Measurements from ENCODE around the gene ARHGAP27. TPM values are rescaled to one million over a fixed set of nuclear protein-coding genes. Genes with fewer than 3 reads are reported as not detected.

The ARHGAP27 gene
- total and polyA plus RNA-seq, 2 of the 13 experiments (the other 11 are each of a cell fraction or from before 2014, with no cell fraction given): 15.5 to 18.9 TPM

DNA sequence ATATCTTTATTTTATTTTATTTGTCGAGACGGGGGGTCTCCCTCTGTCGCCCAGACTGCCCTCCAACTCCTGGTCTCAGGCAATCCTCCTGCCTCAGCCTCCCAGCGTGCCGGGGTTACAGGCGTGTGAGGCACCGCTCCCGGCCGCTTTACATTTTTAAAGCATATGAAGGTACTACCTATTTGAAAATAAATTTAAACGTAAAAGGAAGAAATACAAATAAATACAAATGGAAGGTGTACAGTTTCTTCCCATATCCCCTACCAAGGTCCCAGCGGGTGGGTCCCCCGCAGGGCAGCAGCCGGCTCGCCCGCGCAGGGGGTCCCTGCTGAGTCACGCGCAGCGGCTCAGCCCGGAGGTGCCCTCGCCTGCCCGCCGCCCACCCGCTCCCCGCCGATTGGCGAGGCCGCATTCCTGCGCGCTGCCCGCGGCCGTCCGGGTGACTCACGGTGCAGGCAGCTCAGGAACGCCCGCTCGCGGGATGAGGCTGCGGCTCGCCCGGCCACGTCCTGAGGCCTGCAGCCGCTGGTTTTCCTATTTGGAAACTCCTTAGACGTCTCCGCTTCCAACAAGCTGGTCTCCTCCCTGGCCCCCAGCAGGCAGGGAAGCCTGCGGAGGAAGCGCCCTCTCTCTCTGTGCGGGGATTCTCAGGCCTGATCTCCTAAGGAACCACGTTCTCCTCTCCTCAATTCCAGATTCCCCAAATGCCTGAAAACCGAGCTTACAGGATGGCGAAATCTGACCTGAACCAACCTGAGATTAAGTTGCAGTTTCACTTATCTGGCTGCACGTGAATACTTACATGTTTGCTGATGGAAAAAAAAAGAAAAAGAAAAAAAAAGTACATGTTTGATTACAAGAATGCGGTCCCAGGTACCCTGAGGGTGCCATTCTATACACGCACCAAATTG is 61.0 kb downstream of the ARHGAP27 start (continued):
- TF ChIP-seq, protein P1, sequence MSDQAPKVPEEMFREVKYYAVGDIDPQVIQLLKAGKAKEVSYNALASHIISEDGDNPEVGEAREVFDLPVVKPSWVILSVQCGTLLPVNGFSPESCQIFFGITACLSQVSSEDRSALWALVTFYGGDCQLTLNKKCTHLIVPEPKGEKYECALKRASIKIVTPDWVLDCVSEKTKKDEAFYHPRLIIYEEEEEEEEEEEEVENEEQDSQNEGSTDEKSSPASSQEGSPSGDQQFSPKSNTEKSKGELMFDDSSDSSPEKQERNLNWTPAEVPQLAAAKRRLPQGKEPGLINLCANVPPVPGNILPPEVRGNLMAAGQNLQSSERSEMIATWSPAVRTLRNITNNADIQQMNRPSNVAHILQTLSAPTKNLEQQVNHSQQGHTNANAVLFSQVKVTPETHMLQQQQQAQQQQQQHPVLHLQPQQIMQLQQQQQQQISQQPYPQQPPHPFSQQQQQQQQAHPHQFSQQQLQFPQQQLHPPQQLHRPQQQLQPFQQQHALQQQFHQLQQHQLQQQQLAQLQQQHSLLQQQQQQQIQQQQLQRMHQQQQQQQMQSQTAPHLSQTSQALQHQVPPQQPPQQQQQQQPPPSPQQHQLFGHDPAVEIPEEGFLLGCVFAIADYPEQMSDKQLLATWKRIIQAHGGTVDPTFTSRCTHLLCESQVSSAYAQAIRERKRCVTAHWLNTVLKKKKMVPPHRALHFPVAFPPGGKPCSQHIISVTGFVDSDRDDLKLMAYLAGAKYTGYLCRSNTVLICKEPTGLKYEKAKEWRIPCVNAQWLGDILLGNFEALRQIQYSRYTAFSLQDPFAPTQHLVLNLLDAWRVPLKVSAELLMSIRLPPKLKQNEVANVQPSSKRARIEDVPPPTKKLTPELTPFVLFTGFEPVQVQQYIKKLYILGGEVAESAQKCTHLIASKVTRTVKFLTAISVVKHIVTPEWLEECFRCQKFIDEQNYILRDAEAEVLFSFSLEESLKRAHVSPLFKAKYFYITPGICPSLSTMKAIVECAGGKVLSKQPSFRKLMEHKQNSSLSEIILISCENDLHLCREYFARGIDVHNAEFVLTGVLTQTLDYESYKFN (CRISPR knock-in tag; conservative IDR thresholded peaks at IDR 0.05): peak; percentile 73
- TF ChIP-seq, protein P2, sequence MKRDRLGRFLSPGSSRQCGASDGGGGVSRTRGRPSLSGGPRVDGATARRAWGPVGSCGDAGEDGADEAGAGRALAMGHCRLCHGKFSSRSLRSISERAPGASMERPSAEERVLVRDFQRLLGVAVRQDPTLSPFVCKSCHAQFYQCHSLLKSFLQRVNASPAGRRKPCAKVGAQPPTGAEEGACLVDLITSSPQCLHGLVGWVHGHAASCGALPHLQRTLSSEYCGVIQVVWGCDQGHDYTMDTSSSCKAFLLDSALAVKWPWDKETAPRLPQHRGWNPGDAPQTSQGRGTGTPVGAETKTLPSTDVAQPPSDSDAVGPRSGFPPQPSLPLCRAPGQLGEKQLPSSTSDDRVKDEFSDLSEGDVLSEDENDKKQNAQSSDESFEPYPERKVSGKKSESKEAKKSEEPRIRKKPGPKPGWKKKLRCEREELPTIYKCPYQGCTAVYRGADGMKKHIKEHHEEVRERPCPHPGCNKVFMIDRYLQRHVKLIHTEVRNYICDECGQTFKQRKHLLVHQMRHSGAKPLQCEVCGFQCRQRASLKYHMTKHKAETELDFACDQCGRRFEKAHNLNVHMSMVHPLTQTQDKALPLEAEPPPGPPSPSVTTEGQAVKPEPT (CRISPR knock-in tag; IDR thresholded peaks at IDR 0.05; ENCODE audit: low read depth): no peak
- no peak for TF ChIP-seq SOX13 (IDR thresholded peaks at IDR 0.05)
- TF ChIP-seq SOX13 (CRISPR knock-in tag; conservative IDR thresholded peaks at IDR 0.05 in 1 of 2, IDR thresholded peaks at IDR 0.05 in 1 of 2): peak in 1 of 2 experiments; percentile 58; a peak in 1 of 4 replicates
- TF ChIP-seq, protein P3, sequence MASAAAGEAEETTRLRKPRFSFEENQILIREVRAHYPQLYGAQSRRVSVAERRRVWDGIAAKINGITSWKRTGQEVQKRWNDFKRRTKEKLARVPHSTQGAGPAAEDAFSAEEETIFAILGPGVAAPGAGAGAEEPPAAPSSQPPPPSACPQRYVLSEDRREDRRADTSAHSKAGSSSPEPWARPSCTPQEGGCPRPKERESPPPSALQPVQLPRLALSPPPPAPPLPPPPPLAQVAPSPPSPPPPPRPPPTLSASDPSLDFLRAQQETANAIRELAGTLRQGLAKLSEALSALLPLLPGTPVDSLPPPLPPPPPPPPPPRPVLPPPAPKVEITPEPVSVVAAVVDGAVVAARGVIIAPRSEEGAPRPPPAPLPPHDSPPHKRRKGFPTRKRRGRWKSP (CRISPR knock-in tag; IDR thresholded peaks at IDR 0.05): peak; percentile 80
- TF ChIP-seq, protein P4, sequence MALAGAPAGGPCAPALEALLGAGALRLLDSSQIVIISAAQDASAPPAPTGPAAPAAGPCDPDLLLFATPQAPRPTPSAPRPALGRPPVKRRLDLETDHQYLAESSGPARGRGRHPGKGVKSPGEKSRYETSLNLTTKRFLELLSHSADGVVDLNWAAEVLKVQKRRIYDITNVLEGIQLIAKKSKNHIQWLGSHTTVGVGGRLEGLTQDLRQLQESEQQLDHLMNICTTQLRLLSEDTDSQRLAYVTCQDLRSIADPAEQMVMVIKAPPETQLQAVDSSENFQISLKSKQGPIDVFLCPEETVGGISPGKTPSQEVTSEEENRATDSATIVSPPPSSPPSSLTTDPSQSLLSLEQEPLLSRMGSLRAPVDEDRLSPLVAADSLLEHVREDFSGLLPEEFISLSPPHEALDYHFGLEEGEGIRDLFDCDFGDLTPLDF (CRISPR knock-in tag; IDR thresholded peaks at IDR 0.05): no peak; the same call in 1 of the 2 replicates
- TF ChIP-seq ASH2L (IDR thresholded peaks at IDR 0.05; ENCODE audit: insufficient read length, low read depth, low read length): peak; percentile 95
- TF ChIP-seq, protein P5, sequence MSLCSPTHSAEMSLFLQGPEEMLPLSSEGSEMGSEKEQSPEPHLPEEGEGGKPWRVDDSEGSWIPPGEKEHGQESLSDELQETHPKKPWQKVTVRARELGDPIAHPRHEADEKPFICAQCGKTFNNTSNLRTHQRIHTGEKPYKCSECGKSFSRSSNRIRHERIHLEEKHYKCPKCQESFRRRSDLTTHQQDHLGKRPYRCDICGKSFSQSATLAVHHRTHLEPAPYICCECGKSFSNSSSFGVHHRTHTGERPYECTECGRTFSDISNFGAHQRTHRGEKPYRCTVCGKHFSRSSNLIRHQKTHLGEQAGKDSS (CRISPR knock-in tag; IDR thresholded peaks at IDR 0.05; ENCODE audit: borderline replicate concordance, low read depth): peak; percentile 46; the same call in 1 of the 2 replicates
- no peak for TF ChIP-seq SMC3 (IDR thresholded peaks at IDR 0.05; ENCODE audit: low read length)
- peak; percentile 55 for TF ChIP-seq BCL6 (CRISPR knock-in tag; IDR thresholded peaks at IDR 0.05)
- no peak for TF ChIP-seq GTF2F1 (IDR thresholded peaks at IDR 0.05; ENCODE audit: low read length)
- no peak for TF ChIP-seq ATAD3A (CRISPR knock-in tag; IDR thresholded peaks at IDR 0.05)
- TF ChIP-seq, protein P6, sequence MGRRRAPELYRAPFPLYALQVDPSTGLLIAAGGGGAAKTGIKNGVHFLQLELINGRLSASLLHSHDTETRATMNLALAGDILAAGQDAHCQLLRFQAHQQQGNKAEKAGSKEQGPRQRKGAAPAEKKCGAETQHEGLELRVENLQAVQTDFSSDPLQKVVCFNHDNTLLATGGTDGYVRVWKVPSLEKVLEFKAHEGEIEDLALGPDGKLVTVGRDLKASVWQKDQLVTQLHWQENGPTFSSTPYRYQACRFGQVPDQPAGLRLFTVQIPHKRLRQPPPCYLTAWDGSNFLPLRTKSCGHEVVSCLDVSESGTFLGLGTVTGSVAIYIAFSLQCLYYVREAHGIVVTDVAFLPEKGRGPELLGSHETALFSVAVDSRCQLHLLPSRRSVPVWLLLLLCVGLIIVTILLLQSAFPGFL (CRISPR knock-in tag; IDR thresholded peaks at IDR 0.05): no peak
- TF ChIP-seq ZNF678 (CRISPR knock-in tag; IDR thresholded peaks at IDR 0.05): no peak
- 0 out of 2 replicates have a peak, but pooled peaks have one; percentile 28 for TF ChIP-seq ZNF451 (CRISPR knock-in tag; IDR thresholded peaks at IDR 0.05)
- TF ChIP-seq, protein P7, sequence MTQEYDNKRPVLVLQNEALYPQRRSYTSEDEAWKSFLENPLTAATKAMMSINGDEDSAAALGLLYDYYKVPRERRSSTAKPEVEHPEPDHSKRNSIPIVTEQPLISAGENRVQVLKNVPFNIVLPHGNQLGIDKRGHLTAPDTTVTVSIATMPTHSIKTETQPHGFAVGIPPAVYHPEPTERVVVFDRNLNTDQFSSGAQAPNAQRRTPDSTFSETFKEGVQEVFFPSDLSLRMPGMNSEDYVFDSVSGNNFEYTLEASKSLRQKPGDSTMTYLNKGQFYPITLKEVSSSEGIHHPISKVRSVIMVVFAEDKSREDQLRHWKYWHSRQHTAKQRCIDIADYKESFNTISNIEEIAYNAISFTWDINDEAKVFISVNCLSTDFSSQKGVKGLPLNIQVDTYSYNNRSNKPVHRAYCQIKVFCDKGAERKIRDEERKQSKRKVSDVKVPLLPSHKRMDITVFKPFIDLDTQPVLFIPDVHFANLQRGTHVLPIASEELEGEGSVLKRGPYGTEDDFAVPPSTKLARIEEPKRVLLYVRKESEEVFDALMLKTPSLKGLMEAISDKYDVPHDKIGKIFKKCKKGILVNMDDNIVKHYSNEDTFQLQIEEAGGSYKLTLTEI (CRISPR knock-in tag; conservative IDR thresholded peaks at IDR 0.05): no peak

All from HepG2 (cell line).